ENCODE measurements around the gene MAGEA3.
"Not testable (repeated sequence)": the region's sequence is repeated elsewhere in the genome, so short reads cannot be mapped to it uniquely, and the experiment has no call there.

Gene MAGEA3

DNA sequence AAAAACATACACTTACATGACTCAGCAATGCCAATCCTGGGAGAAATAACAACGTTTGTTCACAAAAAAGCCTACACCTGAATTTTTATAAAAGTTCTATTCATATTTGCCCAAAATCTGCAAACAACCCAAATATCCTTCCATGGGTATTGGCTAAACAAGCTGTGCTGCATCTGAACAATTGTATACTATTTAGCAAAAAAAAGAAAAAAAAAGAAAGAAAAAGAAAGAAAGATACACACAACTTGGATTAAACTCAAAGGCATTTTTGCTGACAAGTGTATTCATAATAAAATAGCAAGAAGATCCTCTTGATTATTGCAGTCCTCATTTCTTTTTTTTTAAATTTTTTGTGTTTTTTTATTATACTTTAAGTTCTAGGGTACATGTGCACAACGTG lies 24.5 kb upstream of the MAGEA3 start:
- DNase-seq (ENCODE audit: low read depth): no peak
- in situ Hi-C loops (cut with HindIII; ENCODE audit: low sequenced_read_pairs): no loop called here
- TF ChIP-seq, protein P1, sequence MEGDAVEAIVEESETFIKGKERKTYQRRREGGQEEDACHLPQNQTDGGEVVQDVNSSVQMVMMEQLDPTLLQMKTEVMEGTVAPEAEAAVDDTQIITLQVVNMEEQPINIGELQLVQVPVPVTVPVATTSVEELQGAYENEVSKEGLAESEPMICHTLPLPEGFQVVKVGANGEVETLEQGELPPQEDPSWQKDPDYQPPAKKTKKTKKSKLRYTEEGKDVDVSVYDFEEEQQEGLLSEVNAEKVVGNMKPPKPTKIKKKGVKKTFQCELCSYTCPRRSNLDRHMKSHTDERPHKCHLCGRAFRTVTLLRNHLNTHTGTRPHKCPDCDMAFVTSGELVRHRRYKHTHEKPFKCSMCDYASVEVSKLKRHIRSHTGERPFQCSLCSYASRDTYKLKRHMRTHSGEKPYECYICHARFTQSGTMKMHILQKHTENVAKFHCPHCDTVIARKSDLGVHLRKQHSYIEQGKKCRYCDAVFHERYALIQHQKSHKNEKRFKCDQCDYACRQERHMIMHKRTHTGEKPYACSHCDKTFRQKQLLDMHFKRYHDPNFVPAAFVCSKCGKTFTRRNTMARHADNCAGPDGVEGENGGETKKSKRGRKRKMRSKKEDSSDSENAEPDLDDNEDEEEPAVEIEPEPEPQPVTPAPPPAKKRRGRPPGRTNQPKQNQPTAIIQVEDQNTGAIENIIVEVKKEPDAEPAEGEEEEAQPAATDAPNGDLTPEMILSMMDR (IDR thresholded peaks at IDR 0.05; ENCODE audit: low read depth, low read length, missing control alignments): no peak
- H3K4me3 ChIP-seq (ENCODE audit: low read depth, low read length): no peak overlapping the region

DNA sequence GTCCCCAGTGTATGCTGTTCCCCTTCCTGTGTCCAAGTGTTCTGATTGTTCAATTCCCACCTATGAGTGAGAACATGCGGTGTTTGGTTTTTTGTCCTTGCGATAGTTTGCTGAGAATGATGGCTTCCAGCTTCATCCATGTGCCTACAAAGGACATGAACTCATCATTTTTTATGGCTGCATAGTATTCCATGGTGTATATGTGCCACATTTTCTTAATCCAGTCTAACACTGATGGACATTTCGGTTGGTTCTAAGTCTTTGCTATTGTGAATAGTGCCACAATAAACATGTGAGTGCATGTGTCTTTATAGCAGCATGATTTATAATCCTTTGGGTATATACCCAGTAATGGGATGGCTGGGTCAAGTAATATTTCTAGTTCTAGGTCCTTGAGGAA lies 23.9 kb upstream of the MAGEA3 start:
- DNase-seq (ENCODE audit: low read depth); in situ Hi-C loops (cut with HindIII; ENCODE audit: low sequenced_read_pairs); H3K4me3 ChIP-seq (ENCODE audit: low read depth, low read length): not testable (repeated sequence)

DNA sequence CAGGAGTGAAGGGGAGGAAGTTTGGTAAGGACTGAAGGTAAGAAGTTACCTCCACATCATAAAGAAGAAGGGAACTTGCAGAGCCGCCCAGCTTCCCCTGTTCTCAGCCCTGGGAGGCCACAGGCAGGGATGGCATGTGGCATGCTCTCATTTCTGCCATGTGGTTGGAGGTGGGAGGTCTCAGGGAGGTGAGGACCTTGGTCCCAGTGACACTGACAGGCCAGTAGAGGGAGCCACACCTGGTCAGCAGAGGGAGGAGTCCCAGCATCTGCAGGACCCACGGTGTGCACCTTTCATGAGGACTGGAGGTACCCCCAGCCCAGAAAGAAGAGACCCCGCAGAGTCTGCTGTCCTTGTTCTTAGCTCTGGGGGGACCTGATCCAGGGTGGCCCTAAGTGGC lies 17.6 kb upstream of the MAGEA3 start:
- in situ Hi-C loops (cut with HindIII; ENCODE audit: low sequenced_read_pairs); DNase-seq (ENCODE audit: low read depth): not testable (repeated sequence)

DNA sequence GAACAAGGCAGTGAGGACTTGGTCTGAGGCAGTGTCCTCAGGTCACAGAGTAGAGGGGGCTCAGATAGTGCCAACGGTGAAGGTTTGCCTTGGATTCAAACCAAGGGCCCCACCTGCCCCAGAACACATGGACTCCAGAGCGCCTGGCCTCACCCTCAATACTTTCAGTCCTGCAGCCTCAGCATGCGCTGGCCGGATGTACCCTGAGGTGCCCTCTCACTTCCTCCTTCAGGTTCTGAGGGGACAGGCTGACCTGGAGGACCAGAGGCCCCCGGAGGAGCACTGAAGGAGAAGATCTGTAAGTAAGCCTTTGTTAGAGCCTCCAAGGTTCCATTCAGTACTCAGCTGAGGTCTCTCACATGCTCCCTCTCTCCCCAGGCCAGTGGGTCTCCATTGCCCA lies 1.8 kb downstream of the MAGEA3 start:
- DNase-seq (ENCODE audit: low read depth); H3K4me3 ChIP-seq (ENCODE audit: low read depth, low read length); in situ Hi-C loops (cut with HindIII; ENCODE audit: low sequenced_read_pairs): not testable (repeated sequence)

More for the DNA sequence above, 17.6 kb upstream of the MAGEA3 start:
- not testable (repeated sequence) for H3K4me3 ChIP-seq (ENCODE audit: low read depth, low read length)

DNA sequence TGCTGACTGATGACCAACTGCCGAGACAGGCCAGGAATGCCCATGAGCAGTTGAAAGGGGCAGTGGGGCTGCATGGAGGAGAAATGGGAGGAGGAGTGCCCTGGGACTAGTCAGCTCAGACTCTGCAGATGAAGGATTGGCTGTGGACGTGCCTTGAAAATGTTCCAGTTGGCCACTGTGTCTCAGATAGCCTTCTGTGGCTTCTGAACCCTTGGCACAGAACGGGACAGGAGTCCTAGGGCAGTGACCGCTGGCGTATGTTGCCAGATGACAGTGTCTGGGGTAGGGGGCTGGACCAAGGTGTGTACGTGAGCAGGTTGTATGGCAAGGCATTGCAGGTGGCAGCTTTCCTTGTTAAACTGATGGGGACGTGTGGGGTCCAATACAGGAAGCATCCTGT lies 7.9 kb downstream of the MAGEA3 start:
- DNase-seq (ENCODE audit: low read depth); in situ Hi-C loops (cut with HindIII; ENCODE audit: low sequenced_read_pairs): not testable (repeated sequence)

DNA sequence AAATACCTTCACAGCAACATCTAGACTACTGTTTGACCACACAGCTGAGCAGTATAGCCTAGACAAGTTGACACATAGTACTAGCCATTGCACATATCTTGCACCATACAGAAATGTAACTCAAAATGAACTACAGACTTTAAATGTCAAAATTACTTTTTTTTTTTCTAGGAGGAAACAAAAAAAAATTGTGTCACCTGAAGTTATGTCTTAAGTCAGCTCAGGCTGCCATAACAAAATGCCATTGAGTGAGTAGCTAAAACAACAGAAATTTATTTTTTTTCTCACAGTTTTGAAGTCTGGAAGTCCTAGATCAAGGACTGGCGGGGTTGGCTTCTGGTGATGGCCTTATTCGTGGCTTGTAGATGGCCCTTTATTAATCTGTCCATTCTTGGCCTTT lies 10.6 kb downstream of the MAGEA3 start, which contains the start of gene CSAG2:
Gene CSAG2 (minus strand): TSS at position 101 of the 400 bp plus-strand sequence. CDS start 161 bp downstream, outside the sequence.
- DNase-seq (ENCODE audit: low read depth); in situ Hi-C loops (cut with HindIII; ENCODE audit: low sequenced_read_pairs); H3K4me3 ChIP-seq (ENCODE audit: low read depth, low read length): not testable (repeated sequence)

More for the DNA sequence above, 7.9 kb downstream of the MAGEA3 start:
- H3K4me3 ChIP-seq (ENCODE audit: low read depth, low read length): not testable (repeated sequence)

DNA sequence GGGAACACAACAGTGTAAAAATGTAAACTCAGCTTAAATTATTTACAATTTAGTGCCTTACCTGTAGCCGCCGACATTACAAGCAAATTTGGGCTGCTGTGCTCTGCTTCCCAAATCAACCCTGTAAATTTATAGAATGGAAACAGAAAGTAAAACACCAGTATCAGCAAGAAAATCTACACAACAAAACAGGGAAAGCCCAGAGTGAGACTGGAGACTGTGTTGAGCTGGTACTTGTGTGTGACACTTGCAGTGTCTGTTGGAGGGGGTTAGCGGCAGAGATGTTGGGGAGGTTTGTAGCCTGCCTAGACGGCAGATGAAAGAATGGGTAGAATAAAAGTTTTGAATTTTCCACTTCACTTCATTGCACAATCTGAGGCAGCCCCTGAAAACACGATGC lies 14.6 kb downstream of the MAGEA3 start:
- in situ Hi-C loops (cut with HindIII; ENCODE audit: low sequenced_read_pairs); H3K4me3 ChIP-seq (ENCODE audit: low read depth, low read length); DNase-seq (ENCODE audit: low read depth): not testable (repeated sequence)

DNA sequence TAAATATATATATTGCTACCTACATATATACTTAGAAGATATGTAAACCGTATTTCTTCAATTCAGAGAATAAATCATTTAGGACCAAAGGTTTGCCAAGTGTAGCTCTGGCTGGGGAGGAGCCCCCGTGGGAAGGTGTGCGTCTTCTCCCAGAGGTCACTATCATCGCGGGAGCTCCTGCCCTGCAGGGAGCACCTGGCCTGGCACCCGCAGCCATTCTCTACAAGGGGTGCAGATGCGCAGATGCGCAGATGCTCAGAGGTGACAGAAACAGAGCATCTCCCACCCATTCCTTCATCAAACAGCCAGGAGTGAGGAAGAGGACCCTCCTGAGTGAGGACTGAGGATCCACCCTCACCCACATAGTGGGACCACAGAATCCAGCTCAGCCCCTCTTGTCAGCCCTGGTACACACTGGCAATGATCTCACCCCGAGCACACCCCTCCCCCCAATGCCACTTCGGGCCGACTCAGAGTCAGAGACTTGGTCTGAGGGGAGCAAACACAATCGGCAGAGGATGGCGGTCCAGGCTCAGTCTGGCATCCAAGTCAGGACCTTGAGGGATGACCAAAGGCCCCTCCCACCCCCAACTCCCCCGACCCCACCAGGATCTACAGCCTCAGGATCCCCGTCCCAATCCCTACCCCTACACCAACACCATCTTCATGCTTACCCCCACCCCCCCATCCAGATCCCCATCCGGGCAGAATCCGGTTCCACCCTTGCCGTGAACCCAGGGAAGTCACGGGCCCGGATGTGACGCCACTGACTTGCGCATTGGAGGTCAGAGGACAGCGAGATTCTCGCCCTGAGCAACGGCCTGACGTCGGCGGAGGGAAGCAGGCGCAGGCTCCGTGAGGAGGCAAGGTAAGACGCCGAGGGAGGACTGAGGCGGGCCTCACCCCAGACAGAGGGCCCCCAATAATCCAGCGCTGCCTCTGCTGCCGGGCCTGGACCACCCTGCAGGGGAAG lies 15.5 kb downstream of the MAGEA3 start, which contains the start of gene MAGEA2B:
Gene MAGEA2B (plus strand): TSS at position 814 of the 973 bp plus-strand sequence. CDS start 2,479 bp downstream, outside the sequence.
- DNase-seq (ENCODE audit: low read depth); H3K4me3 ChIP-seq (ENCODE audit: low read depth, low read length); in situ Hi-C loops (cut with HindIII; ENCODE audit: low sequenced_read_pairs): not testable (repeated sequence)

DNA sequence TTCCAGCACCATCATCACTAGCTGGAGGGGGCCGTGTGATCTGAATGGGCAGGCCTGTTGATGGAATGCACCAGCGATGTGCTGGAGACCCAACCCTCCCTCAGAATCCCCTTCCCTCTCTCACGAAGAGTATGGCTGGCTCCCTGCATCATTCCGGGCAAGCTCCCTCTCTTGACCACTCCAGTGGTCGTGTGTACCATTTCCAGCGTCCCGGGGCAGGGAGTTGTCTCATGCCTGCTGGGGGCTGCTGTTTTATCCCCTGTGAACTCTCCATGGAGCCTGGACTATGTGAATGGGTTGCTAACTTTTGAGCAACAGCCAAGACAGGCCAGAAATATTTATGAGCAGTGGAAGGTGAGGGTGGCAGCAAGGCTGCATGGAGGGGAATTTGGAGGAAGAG lies 26.8 kb downstream of the MAGEA3 start:
- no peak for DNase-seq (ENCODE audit: low read depth)
- in situ Hi-C loops (cut with HindIII; ENCODE audit: low sequenced_read_pairs): no loop called here
- no peak overlapping the region for H3K4me3 ChIP-seq (ENCODE audit: low read depth, low read length)
- TF ChIP-seq, protein P1 (IDR thresholded peaks at IDR 0.05; ENCODE audit: low read depth, low read length, missing control alignments): no peak

DNA sequence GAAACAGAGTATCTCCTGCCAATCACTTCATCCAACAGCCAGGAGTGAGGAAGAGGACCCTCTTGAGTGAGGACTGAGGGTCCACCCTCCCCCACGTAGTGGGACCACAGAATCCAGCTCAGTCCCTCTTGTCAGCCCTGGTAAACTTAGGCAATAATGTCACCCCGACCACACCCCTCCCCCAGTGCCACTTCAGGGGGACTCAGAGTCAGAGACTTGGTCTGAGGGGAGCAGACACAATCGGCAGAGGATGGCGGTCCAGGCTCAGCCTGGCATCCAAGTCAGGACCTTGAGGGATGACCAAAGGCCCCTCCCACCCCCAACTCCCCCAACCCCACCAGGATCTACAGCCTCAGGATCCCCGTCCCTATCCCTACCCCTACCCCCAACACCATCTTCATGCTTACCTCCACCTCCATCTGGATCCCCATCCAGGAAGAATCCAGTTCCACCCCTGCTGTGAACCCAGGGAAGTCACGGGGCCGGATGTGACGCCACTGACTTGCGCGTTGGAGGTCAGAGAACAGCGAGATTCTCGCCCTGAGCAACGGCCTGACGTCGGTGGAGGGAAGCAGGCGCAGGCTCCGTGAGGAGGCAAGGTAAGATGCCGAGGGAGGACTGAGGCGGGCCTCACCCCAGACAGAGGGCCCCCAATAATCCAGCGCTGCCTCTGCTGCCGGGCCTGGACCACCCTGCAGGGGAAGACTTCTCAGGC lies 34.8 kb downstream of the MAGEA3 start, which contains the start of the genes CSAG1 and MAGEA12:
Gene CSAG1 (minus strand): TSS at position 461 of the 715 bp plus-strand sequence. CDS start 1,261 bp downstream, outside the sequence.
Gene MAGEA12 (plus strand): TSS at position 497 of the 715 bp plus-strand sequence. CDS start 2,405 bp downstream, outside the sequence.
- TF ChIP-seq, protein P1 (IDR thresholded peaks at IDR 0.05; ENCODE audit: low read depth, low read length, missing control alignments): no peak
- in situ Hi-C loops (cut with HindIII; ENCODE audit: low sequenced_read_pairs): no loop called here
- no peak within 1 kb of the TSS for H3K4me3 ChIP-seq (ENCODE audit: low read depth, low read length)
- no peak for DNase-seq (ENCODE audit: low read depth)

DNA sequence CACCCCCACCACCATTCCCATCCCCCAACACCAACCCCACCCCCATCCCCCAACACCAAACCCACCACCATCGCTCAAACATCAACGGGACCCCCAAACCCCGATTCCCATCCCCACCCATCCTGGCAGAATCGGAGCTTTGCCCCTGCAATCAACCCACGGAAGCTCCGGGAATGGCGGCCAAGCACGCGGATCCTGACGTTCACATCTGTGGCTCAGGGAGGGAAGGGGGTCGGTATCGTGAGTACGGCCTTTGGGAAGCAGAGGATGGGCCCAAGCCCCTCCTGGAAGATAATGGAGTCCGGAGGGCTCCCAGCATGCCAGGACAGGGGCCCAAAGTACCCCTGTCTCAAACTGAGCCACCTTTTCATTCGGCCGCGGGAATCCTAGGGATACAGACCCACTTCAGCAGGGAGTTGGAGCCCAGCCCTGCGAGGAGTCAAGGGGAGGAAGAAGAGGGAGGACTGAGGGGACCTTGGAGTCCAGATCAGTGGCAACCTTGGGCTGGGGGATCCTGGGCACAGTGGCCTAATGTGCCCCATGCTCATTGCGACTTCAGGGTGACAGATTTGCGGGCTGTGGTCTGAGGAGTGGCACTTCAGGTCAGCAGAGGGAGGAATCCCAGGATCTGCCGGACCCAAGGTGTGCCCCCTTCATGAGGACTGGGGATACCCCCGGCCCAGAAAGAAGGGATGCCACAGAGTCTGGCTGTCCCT lies 35.7 kb downstream of the MAGEA3 start:
- in situ Hi-C loops (cut with HindIII; ENCODE audit: low sequenced_read_pairs); H3K4me3 ChIP-seq (ENCODE audit: low read depth, low read length); DNase-seq (ENCODE audit: low read depth): not testable (repeated sequence)

Data from astrocyte of the cerebellum (primary cell).